Inflammatory macrophage treated with lipopolysaccharide for 1 hour (primary cell): ENCODE measurements around the gene ALG14.
"Not testable (repeated sequence)": the region's sequence is repeated elsewhere in the genome, so short reads cannot be mapped to it uniquely, and the experiment has no call there.

Experiments
- DNase-seq, 2 donors: peaks; one replicate each; pipeline ENCODE4 v3.0.0-alpha.2; 2020 to 2022

ALG14 gene

DNA sequence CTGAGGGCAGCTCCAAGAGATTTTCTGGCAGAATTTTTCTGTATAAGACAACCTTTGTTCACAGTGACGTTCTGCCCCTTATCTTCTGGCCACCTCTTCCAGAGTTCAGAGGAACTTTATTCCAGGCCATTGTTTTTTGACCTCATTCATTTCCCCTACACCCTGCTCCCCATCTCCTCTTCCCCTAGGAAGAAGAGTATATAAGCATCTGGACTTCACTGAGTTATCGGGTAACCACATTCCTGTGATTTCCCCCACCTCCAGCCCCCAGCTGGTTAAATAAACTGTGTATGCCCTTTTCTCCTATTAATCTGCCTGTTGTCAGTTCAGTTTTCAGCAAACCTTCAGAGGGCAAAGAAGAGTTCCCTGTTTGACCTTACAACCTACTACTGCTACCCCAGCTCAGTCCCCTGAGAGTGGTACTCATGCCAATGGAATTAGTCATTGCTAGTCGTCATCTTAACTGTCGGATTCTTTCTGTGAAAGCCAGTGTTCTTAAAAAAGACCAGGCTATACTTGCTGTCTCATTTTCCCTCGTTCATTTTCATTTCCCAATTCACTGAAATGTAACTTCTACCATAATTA, 14.3 kb upstream of the ALG14 start:
- no peak for DNase-seq

DNA sequence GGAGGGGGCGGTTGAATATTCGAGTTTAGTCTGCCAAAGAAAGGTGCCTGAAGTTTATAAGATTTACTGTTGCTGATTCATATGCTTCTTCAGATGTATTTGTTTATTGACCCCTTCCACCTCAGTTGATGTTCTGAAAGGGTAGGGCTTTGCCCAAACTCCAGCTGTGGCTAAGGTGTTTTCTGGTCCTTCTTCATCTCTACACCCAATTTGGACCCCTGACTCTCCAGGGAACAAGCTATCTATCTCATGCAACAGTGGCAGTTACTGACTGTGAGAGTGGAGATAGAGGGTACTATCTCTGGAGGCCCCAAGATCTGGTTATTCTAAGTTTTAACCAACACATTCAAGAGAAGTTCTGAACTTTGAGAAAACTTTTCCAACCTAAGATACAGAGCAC, 12.6 kb upstream of the ALG14 start:
- DNase-seq, result no peak

DNA sequence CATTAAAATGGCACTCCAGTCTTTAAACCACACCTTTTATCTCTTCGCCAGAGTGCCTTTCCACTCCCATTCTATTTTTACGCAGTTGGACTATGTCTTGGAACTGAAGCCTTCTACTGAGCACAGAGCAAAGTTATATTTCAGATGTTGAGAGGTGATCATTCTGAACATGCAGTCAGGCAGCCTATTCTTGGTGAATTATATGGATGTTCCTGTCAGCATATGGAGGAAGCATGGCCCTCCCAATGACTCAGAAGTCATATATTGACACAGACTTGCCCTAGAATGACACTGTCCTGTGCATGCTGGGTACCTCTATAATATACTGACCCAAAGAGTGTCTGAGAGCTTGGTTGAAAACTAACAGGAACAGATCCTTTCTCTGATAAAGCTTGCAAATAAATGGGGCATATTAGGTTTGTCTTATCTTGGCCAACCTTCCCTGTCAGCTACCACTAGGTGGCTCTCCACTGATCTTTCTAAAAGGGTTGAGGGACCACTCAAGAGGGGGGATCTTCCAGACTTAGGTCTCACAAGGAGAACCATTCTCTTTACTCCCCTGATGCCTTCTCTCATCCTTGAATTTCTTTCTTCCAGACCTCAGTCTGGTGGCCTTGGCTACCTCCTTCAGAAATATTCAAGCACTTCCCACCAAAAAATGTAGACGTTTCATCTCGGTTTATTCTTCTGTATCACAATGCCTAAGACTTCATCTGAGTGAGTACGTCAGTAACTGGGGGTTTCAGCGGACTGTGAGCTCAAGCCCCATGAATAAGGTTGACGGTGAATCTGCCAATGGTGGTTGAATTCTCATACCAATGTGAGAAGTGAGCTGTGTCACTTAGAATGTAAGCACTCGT, 11.8 kb upstream of the ALG14 start:
- peak in 1 of 2 donors; percentile 49 for DNase-seq

DNA sequence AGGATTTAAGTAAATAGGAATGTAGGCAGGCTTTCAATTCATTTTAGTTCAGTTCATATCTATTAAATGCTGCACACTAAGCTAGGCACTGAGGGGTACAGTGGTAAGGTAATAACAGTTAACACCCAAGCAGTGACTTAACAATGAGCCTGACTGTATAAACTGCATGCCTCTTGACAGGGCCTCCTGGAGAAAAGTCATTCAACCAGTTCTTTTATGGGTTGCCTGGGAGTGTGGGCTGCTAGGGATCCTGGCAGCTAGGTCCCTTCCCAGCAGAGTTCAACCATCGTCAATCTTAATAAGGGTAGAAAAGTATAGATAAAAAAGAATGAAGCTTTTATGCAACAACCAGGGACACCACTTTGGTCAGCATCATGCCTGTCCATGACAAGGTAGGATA, 8.1 kb upstream of the ALG14 start:
- no peak for DNase-seq

DNA sequence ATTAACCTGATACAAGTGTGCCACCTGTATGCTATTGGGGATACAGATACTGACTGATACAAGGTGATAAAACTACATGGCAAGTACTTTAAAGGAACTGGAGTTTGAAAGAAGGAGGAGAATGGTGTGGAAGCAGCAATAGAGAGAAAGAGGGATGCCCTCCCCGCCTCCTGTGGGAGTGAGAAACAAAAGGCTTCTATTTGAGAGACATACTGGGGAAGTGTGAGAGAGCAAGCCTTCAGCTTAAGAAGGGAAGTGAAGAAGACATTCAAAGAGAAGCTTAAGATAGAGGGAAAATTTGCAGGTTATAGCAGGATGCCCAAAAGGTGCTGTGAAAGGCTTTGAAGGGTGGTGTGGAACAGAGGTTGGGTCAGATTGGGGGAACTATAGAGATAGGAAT, 7.7 kb upstream of the ALG14 start:
- DNase-seq, result no peak

DNA sequence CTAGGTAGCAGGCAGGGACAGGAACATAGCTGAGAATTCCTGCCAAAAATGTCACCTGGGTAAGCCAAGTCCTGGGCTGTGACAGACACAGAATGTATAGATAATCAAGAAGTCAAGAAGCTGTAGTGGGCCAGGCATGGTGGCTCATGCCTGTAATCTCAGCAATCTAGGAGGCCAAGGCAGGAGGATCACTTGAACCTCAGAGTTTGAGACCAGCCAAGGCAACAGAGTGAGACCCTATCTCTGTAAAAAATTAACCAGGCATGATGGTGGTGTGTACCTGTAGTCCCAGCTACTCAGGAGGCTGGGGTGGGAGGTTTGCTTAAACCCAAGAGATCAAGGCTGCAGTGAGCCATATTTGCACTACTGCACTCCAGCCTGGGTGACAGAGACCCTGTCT, 3.3 kb upstream of the ALG14 start:
- DNase-seq, result no peak

DNA sequence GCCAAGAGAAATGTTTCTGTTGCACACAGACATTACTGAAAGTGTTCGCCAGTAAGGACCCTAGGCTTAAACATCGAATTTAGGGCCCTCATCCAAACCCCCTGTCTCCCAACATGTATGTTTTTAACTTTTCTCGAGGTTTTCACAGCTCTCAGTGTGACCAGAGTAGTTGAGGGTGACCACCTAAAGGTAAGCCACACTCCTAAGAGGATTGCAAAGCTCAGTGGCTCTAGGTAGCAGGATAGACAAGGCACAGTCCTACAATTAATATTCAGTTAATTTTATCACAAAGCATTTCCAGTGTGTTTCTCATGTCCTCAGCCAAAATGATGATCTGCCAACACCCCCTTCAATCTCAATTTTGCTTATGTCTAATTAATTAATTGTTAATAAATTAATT, 695 bp upstream of the ALG14 start:
- no peak for DNase-seq

DNA sequence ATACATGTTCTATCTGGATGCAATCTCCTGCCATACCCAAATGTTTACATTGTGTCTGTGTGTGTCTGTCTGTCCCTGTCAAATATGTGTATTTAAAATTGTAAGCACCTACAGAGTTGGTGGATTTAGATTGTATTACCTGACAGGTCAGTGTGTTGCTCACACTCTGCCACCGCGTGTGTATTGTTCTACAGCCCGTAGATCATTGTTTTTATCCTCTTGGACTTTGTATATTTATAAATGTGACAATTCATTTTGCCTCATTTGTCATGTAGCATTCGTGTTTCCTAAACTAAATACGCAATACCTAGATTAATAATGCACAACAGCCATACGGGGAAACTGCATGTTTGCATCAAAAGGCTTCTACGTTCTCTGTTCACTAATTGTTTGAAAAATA, 634 bp downstream of the ALG14 start:
- DNase-seq, result no peak

DNA sequence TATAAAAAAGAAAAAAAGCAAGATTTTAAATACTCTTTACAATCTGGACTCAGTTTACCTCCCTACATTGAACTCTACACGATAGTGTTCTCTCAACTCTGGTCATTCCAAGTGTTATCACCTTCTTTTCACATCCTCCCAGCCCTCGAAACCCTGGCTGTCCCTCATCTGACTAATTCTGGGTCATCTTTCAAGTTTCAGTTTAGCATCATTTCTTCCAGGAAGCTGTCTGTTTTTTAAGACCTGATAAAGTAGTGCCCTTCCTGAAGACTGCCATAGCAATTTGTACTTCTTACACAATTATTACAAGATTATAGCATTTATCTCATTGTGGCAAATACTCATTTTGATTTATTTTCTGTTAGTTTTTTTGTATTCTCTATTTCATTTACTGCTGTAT, 1.2 kb downstream of the ALG14 start:
- no peak for DNase-seq

DNA sequence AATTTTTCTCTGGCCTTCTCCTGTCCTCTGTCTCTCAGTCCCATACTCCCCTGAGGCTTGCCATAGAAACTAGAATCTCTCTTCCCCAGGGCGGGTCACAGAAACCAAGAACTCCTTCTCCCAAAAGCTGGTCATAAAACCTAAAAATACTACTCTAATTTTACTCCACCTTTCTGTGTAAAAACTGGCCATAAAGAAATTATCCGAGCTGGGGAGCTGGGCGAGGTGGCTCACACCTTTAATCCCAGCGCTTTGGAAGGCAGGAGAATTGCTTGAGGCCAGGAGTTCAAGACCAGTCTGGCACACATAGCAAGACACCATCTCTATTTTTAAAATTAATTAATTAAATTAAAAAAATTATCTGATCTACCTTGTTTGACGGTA, 3.0 kb downstream of the ALG14 start:
- DNase-seq, result no peak

DNA sequence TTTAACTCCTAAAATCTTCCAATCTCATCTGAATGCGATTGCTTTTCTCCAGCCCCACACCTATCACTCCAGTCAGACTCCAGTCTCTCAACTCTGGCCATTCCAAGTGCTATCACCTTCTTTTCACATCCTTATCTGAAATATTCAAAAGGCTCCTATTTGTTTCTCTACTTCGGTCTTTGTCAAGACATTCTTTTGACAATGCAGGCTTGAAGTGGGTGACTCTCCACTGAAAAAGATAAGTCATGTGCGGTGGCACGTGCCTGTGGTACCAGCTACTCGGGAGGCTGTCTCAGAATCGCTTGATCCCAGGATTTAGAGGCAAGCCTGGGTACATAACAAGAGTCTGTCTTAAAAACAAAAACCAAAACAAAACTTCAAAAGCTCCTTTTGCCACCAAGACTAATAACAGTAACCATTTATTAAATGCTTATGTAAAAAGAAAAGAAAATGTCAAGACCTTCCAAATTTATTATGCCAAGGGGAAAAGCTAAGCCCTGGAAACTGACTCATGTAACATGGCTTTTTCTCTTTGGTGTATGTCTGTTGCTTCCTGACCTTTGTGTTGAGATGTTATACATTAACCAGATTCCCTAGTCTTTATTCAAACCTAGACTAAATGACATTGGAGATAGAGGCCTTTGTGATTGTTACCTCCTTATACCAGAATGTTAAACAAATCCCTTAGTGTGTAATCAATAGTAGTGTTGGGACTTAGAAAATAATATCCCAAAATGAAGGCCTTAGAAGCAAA, 3.6 kb downstream of the ALG14 start:
- DNase-seq, result no peak

DNA sequence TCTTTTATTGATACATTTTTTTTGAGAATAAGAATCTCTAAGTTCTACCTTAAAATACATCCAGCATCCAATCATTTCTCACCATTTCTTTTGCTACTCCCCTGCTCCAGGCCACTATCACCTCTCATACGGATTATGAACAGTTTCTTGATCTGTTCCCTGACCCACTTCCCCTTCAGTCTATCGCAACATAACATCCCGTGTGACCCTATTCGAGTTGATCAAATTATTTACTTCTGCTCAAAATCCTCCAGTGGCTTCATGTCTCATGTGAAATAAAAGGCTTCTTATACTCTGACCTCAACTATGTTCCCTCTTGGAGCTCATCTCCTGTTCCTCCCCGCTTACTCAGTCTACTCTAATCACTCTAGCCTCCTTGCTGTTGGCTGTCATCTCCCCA, 5.2 kb downstream of the ALG14 start:
- DNase-seq, result peak in 1 of 2 donors; percentile 39

DNA sequence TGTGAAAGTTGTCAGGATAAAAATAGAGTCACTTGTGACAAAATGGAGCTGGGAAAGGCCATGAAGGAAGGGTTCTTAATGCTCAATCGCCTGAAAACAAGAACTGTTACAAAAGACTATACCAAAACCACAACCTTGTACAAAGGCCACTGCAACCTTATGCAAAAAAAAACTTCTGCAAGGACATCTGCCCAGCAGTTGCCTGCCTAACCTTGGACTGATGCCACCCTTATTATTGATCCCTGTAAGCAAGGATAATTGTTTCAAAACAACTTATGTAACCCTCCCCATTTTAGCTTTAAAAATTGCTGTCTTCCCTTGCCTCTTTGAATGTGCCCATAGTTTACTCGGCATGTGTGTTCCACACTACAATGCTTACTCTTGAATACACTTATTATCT, 5.7 kb downstream of the ALG14 start:
- DNase-seq, result peak; percentile 44 to 71

DNA sequence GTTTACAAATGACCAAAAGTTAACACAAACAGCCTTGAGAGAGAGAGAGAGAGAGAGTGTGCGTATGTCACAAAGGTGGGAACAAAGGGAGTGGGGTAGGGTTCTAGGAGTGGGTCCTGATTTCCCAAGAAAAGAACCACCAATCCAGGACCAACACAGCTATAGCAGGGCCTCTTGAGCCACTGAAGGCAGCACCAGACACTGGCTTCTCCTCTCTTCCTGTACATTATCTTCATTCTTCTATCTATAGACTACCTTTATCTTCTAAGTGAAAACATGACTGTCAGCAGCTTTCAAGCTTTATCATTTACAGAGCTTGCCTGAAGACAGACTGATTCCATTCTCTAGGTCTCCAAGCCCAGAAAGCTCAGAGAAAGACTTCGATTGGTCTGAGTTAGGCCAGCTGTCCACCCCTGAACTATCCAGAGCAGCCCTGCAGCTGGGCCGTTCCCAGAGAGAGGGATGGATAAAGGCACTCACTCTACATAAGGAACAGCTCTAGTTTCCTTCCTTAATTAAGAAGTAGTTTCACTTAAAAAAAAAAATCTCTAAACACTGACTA, 11.2 kb downstream of the ALG14 start:
- no peak for DNase-seq

DNA sequence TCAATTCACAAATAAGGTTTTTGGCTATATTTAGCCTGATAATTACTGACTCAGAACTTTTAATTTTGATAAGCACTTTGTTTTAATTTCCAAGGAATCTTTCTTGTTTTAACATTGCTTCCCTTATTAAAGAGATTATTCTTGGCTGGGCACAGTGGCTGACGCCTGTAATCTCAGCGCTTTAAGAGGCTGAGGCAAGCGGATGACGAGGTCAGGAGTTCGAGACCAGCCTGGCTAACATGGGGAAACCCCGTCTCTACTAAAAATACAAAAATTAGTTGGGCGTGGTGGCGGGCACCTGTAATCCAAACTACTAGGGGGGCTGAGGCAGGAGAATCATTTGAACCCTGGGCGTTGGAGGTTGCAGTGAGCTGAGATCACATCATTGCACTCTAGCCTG, 13.8 kb downstream of the ALG14 start:
- DNase-seq, result no peak

DNA sequence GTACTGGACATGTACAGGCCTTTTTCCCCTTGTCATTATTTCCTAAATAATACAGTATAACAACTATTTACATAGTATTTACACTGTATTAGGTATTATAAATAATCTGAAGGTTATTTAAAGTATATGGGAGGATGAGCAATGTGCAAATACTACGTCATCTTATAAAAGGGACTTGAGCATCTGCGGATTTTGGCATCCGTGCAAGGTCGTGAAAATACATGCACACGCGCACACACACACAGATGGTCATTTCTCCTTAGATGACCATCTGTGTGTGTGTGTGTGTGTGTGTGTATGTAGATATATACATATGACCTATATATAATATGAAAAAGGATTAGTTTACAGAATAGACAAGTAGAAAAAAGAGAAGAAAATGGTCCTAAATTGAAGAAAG, 15.4 kb downstream of the ALG14 start:
- no peak for DNase-seq

DNA sequence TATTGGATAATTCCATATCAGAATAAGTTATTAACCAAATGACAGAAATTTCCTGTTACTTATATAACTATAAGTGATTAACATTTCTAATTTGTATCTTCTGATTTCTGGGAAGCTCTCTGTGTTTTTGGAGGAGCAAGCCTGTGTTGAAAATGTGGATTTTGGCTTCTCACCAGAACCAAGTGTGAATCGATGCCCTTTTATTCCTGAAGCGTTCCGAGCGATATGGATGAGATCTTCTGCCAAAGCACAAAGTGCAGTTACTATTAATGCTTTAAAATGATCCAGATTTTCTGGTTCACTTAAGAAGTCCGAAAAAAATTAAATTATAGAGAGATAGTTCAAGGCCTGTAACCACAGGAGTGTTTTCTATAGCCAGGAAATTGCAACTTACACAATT, 22.8 kb downstream of the ALG14 start:
- DNase-seq, result no peak

DNA sequence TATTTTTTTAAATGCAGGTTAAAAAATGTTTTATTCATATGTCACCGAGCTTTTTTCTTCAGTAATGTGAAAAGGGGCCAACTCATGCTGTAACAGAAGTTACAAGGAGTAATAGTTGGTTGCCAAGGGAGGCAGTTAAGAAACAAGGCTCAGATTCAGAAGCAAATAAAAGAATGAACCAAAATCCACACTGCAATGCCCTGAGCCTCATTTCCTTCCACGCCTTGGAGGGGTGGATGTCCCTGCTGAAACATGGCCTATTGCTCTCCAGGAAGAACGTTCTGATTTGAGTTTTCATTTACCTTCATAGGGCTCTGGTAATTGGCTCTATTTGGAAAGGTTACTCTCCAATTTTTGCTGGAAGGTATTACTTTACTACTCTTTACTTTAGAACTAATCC, 24.4 kb downstream of the ALG14 start:
- no peak for DNase-seq

DNA sequence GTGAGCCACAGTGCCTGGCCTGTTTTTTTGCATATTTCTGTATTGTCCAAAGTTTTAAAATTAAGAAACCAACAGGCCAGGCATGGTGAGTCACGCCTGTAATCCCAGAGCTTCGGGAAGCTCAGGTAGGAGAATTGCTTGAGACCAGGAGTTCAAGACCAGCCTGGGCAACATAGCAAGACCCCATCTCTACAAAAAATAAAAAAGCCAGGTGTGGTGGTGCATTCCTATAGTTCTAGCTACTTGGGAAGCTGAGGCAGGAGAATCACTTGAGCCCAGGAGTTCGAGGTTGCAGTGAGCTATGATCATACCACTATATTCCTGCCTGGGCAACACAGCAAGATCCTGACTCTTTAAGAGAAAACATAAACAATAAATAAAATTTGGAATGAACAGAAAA, 25.1 kb downstream of the ALG14 start:
- DNase-seq, result not testable (repeated sequence)

DNA sequence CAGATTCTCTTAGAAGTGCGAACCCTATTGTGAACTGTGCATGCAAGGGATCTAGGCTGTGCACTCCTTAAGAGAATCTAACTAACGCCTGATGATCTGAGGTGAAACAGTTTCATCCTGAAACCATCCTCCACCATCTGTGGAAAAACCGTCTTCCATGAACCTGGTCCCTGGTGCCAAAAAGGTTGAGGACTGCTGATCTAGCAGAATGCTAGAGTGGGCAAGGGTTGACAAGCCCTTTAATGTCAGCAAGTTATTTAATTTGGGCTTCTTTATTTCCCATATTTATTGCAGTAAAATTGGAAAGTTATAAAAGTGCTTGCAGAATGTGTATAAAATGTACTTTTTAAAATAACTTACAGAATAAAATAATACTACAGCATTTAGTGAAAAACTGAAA, 26.4 kb downstream of the ALG14 start:
- DNase-seq, result no peak

DNA sequence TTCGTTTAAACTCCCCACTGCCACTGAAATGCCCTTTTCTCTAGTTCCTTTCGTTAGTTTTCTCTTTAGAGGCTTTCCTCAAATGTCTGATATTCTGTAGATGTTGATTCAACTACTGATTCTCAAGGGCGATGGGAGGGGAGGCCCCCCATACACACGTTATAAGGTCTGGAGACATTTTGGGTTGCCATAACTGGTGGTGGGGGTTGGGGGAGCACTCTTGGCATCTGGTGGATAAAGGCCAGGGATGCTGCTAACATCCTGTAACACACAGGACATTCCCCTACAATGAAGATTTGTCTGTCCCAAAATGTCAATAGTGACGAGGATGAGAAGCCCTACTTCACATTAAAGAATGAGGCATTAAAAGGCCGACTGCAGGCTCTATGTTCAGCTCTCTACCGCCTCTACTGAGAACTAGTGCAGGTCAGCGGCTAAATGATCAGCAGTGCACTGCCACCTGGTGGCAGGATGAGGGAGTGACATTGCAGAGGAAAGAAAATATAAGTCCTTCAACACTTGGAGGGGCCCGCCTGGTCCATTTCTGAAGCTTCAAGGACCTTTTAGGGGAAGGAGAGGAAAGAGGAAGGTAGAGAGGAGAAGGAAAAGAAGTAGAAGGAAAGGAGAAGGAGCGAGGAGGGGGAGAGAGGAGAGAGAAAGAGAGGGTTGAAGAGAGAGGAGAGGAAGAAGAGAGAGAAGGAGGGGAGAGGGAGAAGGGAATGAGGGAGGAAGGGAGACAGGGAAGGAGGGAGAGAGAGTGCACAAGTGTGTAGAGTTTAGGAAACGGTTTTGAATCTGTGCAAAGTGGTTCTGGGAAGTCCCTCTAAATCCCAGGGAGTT, 29.4 kb downstream of the ALG14 start:
- DNase-seq, result peak; percentile 64 to 91

DNA sequence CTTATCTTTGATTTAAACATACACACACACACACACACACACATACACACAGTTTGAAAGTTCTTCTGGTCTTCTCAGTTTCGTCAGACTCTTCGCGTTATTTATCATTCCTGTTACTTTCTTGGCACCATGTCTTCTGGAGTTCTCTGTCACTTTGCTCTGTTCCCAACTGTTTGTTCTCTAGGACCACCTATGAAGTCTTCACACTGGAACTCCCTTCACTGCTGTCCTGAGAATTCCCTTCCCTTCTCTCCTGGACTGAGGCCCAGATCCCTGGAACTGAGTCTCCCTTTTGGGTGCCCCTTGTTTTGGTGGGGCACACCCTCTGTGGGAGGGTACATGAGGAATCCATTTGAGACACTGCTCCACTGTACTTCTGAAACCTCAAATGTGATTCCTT, 30.5 kb downstream of the ALG14 start:
- no peak for DNase-seq
